GM19372 (cell line): ENCODE measurements around the gene PLXDC2.
"Not testable (repeated sequence)": the region's sequence is repeated elsewhere in the genome, so short reads cannot be mapped to it uniquely, and the experiment has no call there.

Experiments
- ATAC-seq: cut with Tn5 transposase; IDR thresholded peaks from one replicate; pipeline ENCODE4 v1.9.1; 2021; ENCODE audit warnings: mild to moderate bottlenecking, low read depth, moderate library complexity; ENCODE audit not compliant: unreplicated experiment

Gene PLXDC2

DNA sequence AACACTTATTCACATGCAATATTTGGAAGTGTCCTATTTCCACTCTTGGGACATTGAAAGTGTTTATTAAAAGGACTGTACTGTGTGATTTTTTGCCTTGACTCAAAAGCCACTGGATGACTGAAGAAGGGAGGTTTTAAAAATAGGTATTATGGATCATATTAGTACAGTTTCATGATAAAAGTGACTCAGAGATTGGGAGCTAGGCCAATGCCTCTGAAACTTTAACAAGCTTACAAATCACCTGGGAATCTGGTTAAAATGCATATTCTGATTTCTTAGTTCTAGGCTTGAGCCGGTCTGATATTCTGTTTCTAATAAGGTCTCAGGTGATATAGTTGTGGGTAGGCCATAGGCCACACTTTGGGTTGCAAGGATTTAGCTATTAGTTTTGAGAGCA lies 191.2 kb downstream of the PLXDC2 start:
- no peak for ATAC-seq

DNA sequence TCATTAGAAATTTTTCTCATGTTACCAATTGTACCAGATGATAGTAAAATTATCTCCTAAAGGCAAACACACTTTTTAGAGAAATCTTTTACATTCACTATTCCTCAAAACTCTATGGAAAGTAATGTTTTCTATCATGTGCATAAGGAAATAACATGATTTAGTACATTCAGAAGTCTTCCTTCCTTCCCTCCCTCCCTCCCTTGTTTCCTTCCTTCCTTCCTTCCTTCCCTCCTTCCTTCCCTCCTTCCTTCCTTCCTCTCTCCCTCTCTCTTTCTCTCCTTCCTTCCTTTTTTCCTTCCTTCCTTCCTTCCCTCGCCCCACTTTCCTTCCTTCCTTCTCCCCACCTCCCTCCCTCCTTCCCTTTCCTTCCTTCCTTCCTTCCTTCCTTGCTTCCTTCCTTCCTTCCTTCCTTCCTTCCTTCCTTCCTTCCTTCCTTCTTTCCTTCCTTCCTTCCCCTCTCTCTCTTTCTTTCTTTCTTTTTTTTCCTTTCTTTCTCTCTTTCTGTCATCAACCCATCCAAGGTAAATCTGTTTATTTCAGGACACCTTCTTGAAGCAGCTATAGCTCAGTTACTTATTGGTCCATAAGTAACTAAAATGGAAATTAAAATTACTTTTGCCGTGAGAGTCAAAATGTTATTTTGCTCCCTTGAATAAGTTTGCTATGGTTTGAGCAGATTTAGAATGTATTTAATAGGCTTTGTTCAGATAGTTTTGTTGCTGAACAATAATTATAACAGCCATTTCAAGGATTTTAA lies 197.9 kb downstream of the PLXDC2 start:
- no peak for ATAC-seq

DNA sequence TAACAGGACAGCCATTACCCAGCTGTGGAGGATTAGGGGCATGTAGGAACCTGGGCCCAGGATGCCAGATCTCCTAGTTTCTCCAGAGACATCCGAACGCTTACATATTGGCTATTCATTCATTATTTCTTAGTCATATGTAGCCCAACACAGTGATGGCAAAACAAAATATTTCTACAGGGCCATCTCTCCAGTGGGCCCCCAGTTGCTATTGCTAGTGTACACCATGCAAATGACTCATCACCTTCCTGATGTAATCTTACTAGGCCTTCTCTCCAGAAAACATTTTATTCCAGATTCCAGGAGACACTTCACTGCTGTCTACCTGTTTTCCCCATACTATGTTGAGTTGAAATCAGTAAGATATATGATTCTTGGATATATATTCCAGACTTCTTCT lies 201.7 kb downstream of the PLXDC2 start:
- ATAC-seq = no peak

DNA sequence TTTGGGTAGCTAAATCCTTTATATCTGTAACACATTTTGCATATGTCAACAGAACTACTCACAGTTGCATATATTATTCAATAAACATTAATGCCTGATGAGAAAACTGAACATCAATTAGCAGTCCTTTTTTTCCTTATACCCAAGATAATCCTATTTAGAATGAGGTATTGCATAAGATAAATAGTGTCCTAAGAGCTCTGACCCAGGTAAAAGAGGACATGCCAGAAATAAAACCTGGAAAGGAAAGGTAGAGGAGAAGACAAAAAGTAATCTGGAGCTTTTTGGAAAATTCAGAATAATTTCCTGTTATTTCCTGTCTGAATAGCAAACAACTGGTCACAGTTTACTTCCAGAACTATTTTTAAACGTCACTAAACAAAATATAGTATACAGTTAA lies 204.4 kb downstream of the PLXDC2 start:
- ATAC-seq = no peak

DNA sequence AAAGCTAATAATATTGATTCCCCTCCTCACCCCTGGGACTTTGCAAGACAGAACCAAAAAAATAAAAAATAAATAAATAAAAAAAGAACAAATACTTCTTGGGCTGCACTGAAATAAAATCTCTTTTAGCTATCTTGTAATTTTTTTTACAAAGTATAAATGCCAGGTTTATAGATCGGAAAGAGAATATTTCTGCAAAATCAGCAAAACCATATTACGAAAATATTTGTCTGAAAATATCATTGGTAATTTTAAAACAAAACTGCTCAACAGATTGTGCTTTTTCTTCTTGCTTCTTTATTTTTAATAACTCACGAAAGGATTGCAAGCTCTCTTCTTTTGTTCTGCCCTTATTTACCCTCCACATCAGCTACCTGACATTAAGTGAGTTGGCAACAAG lies 213.3 kb downstream of the PLXDC2 start:
- no peak for ATAC-seq

DNA sequence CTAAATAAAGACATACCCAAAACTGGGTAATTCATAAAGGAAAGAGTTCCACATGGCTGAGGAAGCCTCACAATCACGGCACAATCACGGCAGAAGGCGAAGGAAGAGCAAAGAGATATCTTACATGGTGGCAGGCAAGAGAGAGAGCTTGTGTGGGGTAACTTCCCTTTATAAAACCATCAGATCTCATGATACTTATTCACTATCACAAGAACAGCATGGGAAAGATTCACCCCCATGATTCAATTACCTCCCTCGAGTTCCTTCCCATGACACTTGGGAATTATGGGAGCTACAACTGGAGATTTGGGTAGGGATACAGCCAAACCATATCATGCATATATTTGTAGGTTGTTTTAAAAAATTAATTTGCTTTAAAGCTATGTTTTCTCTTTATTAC lies 217.2 kb downstream of the PLXDC2 start:
- no peak for ATAC-seq

DNA sequence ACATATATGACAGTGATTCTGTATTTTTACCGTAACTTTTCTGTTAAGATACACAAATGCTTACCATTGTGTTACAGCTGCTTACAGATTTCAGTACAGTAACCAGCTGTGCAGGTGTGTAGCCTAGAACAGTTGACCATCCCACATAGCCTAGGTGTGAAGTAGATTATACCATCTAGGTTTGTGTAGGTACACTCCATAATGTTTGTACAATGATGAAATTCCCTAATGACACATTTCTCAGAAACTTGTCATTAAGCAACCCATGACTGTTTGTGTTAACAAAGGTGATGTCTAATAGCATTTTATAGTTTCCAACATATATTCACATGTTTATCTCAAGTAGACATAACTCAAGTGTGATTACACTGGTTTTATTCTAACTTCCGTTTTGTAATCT lies 218.5 kb downstream of the PLXDC2 start:
- no peak for ATAC-seq

DNA sequence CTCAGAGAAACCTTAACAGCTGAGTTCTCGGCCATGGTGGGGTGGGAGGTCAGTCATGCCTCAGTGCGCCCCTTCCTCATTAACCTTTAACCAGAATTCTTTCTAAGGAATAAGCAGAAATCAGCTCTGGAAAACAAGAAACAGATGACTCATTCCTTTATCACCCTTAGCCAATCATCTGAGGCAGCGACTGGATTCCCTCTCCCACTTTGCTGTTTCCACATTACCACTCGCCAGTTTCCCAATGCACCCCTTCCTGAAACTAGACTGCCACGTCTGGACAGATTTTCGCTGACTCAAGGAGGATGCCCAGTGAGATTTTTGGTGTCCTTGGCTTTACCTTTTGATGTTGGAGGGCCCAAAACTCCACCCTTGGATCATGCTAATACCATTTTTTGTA lies 223.8 kb downstream of the PLXDC2 start:
- no peak for ATAC-seq

DNA sequence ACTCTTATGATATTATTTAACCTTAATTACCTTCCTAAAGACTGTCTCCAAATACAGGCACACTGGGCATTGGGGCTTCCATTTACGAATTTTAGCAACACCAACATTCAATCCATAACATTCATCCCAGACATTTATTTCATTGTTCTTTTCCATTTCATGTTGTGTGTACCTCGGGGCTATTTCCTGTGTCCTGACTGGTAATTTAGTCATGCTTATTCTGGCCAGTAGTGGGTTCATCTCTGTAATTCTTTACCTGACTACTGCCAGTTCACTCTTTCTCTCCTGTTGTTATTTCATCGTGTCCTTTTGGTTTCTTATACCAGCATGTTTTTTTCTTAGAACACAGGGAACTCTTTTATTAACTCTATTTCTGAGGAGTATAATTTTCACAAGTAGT lies 225.7 kb downstream of the PLXDC2 start:
- no peak for ATAC-seq

DNA sequence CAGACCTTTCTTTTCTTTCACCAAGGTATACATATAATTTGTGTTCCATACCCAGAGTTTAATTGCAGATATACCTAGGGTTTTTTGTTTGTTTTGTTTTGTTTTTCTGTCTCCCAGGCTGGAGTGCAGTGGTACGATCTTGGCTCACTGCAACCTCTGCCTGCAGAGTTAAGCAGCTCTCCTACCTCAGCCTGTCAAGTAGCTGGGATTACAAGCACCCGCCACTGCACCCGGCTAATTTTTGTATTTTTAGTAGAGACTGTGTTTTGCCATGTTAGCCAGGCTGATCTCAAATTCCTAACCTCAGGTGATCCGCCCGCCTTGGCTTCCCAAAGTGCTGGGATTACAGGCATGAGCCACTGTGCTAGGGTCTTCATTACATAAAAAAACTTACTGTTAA lies 228.9 kb downstream of the PLXDC2 start:
- ATAC-seq = not testable (repeated sequence)

DNA sequence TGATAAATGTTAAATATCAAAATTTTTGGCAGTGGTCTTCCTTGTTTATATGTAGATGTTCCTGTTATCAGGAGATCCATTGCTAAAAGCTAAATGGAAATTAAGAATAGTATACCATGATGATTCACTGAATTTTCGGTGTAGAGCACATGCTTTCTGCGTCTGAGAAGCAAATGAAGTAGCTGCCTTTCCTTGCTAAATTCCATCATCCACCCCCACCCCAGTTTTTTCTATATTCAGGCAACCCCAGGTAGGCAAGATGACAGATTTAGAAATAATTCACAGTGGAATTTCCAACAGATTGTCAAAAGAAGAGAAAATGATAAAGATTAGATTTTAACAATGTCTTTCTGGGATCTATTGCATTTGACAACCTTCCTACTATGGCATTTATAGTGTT lies 231.9 kb downstream of the PLXDC2 start:
- no peak for ATAC-seq

DNA sequence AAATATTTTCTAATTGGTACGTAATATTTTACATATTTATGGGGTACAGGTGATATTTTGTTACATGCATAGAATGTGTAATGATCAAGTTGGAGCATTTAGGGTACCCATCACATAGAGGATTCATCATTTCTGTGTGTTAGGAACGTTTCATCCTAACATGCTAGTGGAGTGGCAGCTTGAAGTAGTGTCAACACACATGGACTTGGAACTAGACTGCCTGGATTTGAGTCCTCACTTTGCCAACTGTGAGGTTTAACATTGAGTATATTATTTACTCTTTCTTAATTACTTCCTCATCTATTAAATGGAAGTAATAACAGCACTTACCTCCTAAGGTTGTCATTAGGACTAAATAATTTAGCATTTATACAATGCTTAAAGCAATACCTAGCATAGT lies 241.9 kb downstream of the PLXDC2 start:
- no peak for ATAC-seq

DNA sequence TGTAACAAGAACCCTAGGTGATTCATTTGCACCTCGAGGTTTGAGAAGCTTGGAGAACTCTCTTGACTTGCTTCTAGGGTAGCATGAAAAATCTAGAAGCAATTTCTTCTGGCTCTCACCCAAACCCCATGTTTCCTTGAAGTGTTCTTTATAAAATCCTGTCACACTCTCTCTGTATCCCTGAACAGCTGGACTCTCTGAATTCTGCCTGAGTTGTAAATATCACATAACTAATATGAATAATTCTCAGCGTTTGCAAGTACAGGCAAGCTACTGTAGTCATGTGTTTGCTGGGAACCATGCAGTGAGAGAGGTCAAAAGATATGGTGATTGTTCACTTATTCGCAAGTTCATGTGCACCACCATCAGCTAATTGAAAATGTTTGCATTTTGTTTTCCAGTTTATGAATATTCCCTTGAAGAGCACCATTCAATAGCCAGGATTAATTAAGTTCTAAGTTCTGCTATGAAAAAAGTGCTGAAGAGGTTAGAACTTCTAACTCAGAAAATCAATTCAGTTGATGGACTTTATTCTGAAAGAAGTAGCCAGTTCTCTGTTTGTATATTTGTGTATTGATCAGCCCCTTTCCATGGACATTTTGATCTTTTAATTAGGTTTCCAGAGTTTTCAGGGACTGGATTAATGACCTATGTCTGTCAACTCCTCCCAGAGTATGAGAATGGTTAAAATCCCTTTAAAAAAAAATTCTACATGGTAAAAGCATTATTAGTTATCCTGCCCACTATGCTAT lies 243.0 kb downstream of the PLXDC2 start:
- ATAC-seq = no peak

DNA sequence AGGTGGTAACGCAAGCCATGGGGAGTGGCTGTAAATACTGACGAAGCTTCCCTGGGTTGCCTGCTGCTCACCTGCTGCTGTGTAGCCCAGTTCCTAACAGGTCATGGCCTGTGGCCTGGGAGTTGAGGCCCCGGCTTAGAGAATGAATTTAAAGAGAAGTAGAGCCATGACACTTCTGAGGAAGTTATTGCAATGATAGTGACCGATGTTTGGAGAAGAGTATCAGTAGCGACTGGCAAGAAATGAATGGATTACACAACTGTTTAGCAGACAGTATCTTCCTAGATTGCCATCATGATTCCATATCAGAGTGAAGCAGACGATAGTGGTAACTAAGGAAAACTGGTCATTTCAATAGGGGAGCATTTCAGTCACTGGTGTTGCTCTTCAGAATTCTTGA lies 249.6 kb downstream of the PLXDC2 start:
- ATAC-seq = no peak

DNA sequence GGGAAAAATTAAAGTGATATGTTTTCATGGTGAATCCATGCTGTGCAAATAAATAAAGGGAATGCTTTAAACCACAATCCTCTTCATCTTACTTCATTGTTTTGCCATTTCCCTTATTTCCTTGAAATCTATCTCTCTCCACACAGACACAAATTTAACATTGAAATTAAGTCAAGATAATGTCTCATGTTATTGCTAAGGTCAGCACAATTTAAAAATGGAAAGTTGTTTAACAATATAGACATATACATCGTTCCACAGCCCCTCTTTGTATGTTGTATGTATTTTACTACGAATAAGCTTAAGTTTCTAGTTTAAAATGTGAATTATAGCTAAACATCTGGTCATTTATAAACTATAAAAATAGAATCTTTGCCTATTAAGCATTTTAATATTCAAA lies 256.9 kb downstream of the PLXDC2 start:
- no peak for ATAC-seq

DNA sequence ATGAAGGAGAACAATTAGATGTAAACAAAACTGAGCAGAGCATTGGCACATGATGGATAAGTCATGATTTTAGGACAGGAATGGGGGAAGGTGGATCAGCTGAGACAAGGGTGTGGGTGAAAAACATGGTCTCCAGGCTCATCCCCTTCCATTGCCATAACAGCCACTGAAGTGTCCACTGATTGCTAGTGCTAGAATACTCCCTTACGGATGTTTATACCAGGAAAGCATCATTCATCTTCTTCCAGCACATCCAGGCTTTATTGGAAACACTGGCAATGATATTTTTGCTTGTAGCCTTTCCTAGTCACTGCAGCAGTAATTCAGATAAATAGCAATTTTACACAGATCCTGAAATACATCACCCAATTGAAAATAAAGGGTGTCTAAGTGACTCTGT lies 259.5 kb downstream of the PLXDC2 start:
- ATAC-seq = no peak

DNA sequence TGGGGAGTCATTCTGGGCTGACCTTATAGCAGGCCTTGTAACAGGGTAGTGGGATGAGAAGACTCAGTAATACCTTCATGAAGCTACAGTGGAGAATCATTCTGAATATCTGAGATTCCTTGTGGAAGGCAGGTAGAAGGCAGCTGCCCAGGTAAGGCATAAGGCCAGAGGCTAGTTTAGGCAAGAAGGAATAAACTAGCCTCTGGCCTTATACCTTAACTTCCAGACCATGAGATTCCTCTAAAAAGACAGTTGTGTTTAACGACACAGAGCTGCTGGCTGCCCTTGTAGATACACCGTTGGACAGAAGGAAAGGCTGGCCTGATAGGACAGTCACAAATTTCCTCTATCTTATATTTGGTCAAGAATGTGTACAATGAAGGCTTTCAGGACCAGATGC lies 268.2 kb downstream of the PLXDC2 start:
- ATAC-seq = no peak

DNA sequence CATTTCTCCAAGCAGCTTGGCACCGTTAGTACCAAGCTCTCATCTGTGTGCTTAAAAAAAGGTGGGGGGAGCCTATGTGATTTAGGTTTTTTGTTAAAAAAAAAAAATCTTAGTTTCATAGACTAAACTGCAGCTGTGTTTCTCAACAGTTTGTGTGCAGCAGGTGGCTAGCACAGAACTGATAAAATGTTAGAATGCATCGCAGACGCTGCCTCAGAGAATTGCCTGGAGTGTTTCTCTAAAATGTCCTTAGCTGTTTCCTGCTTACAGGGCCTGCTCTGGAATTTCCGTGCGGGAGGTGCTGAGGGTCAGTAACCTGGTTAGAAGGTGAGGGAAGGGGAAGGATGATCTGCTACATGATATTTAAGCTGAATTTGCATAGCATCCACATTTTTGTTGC lies 268.9 kb downstream of the PLXDC2 start:
- ATAC-seq = no peak

DNA sequence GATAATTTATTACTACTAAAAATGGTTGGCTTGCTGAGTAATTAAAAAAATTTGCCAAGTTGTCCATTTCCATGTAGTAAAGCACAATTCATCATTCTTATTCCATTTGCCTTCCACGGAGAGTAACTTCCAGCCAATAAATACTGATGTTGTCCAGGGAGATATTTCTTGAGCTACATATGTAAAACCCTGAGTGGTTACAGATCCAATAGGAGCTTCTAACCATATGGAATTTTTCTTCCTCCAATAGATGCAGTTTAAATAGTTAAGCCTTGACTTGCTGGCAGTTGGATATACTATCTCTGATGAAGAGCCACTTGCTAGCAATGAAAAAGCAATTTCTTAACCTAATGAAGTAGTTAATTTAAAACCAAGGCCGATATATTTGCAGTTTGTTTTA lies 271.1 kb downstream of the PLXDC2 start:
- ATAC-seq = no peak

DNA sequence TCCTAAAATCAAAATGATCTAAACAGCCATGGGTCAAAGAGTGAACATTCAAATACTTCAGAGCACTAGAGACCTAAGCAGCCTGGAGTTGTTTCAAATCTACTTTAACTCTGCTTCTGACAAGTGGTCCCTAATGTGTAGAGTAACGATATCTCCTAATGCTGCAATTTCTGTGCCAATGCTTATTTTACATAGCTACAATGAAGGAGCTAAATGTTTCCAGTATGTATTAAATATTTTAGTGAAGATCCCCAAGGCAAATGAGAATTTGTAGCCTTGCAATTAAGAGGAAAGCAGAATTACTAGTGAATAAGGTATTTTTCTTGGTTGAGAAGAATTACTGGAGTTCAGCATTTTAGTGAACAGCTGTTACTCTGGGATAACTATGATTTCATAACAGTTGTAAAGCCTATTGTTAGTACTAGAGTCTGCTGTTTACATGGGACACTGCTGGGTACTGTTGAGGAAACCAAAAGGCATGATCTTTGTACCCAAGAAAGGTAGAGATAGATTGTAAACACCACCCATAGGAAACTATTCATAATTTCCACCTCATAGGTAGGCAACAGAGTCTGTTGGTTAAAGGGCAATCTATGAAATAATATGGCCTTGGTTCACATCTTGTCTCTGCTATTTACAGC lies 271.9 kb downstream of the PLXDC2 start:
- ATAC-seq = no peak

DNA sequence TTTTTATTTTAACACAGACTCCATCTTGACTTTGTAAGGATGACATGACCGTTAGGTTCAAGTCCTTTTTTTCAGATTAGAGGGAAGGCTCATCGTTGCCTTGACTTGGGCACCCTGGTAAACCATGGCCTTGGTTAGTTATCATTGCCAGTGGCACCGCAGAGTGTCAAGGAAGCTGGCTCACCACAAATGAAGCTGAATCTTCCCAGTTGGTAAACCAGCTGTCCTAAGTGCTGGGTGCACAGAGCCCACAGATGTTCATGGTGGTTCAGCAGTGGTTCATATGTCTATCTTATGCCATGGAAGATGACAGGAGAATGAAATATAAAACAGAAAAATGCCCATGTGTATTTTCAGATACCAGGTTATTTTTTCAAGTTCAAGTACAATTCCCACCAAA lies 273.6 kb downstream of the PLXDC2 start:
- ATAC-seq = no peak

DNA sequence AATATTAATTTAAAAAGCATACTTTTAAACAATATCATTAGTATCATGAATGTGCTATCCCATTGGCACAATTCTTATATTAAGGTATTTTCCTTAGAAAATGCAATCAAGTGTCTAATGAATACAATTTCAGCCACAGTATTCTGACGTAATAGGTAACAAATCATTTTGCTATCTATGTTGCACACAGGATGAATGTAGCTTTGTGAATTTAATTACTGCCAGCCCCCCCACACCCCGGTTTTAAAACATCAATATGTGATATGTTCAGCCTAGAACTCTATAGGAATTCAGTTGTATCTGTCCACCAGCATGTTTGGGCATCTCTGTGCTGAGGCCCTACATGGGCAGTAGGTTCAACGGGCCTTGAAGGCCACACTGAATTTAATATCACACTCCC lies 274.6 kb downstream of the PLXDC2 start:
- no peak for ATAC-seq
